HG02970 (cell line): Measurements from ENCODE around the gene MAB21L4.

Experiments
- ATAC-seq: cut with Tn5 transposase; IDR thresholded peaks from one replicate; pipeline ENCODE4 v1.9.1; 2021; ENCODE audit warnings: mild to moderate bottlenecking, moderate library complexity, moderate number of reproducible peaks; ENCODE audit not compliant: unreplicated experiment, low FRiP score

MAB21L4 gene

GRCh38 chr2:240925568-240926515 is 29.9 kb upstream of the MAB21L4 start:
- ATAC-seq, result no peak

GRCh38 chr2:240925191-240925567 is 29.2 kb upstream of the MAB21L4 start:
- ATAC-seq, result no peak

GRCh38 chr2:240922982-240923537 is 27.1 kb upstream of the MAB21L4 start:
- ATAC-seq, result no peak

- ATAC-seq, result no peak
These were observed 26.5 kb upstream of the MAB21L4 start for GRCh38 chr2:240922245-240922981.

- ATAC-seq, result no peak
These were observed 26.0 kb upstream of the MAB21L4 start for GRCh38 chr2:240921995-240922244.

GRCh38 chr2:240921311-240921994 is 25.5 kb upstream of the MAB21L4 start:
- ATAC-seq, result no peak

GRCh38 chr2:240920783-240921231 is 24.9 kb upstream of the MAB21L4 start:
- ATAC-seq, result no peak

GRCh38 chr2:240919786-240920782 is 24.1 kb upstream of the MAB21L4 start:
- ATAC-seq, result no peak

GRCh38 chr2:240919161-240919781 is 23.3 kb upstream of the MAB21L4 start:
- no peak for ATAC-seq

- no peak for ATAC-seq
These were observed 22.5 kb upstream of the MAB21L4 start for GRCh38 chr2:240918258-240919091.

GRCh38 chr2:240917684-240918257 is 21.8 kb upstream of the MAB21L4 start:
- ATAC-seq, result no peak

GRCh38 chr2:240917009-240917683 is 21.2 kb upstream of the MAB21L4 start:
- ATAC-seq, result no peak

GRCh38 chr2:240916571-240917008 is 20.6 kb upstream of the MAB21L4 start:
- ATAC-seq, result no peak

GRCh38 chr2:240915526-240916341 is 19.8 kb upstream of the MAB21L4 start:
- ATAC-seq, result no peak

GRCh38 chr2:240914645-240915525 is 18.9 kb upstream of the MAB21L4 start:
- no peak for ATAC-seq
